DMS114 treated with DMSO at 0.1 percent for 48 hours (cell line): Measurements from ENCODE around the gene STS.

Source experiments
- DNase-seq: peaks from one replicate; lab custom pipeline; 2025; ENCODE audit not compliant: unreplicated experiment; lab: John Stamatoyannopoulos, UW

STS gene

GRCh38 chrX:7139202-7140081, 8.1 kb upstream of the STS start:
- DNase-seq, result no peak

GRCh38 chrX:7143076-7143475, 4.4 kb upstream of the STS start:
- DNase-seq, result no peak

GRCh38 chrX:7143941-7144525, 3.5 kb upstream of the STS start:
- DNase-seq, result no peak

DNA sequence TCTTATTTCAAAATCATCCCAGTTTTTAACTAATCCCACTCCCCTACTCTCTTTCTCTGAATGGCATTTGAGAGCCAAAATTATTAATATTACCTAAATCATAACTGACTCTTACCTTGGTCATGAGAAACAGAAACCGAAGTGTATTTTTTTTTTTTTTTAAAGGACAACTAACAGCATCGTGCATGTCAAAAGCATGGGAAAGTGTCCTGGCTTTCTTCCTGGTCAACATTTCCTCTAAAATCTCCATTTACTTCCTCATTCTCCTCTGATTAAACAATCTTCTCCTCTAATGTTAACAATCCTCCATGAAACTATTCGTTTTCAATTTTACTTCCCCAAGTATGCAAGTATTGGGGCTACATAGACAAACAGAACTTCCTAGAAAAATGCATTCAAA, 2.1 kb upstream of the STS start:
- no peak for DNase-seq

- no peak for DNase-seq
Observed at GRCh38 chrX:7146020-7146702, 1.4 kb upstream of the STS start.

GRCh38 chrX:7146703-7147412, 654 bp upstream of the STS start:
- no peak for DNase-seq

DNA sequence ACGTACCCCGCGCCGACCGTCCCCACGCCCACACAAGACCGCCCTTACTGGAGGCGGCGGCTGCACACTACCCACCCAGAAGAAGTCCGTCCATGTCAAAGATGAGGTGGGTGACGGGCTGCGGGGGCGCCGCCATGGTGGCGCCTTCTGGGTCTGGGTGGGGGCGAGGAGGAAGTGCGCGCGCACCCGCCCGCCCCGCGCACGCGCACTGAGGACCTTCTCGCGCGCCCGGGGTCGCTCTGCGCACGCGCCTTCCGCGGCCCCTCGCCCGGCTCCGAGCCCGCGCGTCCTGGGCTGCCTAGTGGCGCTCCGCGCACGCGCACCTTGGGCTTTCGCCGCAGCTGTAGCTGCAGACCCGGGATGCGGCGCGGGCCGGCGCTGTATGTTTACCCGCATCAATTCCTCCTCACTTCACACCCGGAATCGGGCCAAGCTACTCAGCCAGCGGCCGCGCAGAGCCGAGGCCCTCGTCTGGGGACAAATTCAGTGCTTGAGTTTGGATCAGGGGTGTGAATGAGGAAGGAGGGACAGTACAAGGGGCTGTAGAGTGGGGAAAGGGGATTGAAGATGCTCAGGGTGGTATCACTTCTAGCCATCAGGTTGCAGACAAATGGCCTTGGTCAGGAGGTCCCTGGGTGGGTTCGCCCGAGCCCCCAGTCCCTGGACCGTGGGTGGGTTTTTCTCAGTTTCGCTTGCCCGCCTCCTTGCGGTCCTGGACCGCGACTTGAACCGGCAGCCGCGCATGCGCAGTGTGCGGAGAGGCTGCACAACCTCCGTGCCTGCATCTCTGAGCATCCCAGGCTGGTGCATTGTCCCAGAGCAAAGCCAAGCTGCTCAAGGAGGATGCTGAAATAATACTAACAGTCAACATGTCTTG, 704 bp downstream of the STS start, which contains the start of gene PUDP:
TSS of gene PUDP (minus strand) at position 176 of the 877 bp plus-strand sequence. CDS start at position 136, 40 bp downstream.
- DNase-seq, result peak; percentile 49

GRCh38 chrX:7149411-7149810, 1.9 kb downstream of the STS start:
- no peak for DNase-seq

DNA sequence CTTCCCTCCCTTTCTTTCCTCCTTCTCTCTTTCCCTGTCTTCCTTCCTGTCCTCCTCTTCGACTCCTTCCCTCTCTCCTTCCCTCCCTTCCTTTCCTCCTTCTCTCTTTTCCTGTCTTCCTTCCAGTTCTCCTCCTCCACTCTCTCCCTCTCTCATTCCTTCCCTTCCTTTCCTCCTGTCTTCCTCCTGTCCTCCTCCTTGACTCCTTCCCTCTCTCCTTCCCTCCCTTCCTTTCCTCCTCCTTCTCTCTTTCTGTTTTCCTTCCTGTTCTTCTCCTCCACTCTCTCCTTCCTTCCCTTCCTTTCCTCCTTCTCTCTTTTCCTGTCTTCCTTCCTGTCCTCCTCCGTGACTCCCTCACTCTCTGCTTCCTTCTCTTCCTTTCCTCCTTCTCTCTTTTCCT, 5.7 kb downstream of the STS start:
- DNase-seq, result no peak

DNA sequence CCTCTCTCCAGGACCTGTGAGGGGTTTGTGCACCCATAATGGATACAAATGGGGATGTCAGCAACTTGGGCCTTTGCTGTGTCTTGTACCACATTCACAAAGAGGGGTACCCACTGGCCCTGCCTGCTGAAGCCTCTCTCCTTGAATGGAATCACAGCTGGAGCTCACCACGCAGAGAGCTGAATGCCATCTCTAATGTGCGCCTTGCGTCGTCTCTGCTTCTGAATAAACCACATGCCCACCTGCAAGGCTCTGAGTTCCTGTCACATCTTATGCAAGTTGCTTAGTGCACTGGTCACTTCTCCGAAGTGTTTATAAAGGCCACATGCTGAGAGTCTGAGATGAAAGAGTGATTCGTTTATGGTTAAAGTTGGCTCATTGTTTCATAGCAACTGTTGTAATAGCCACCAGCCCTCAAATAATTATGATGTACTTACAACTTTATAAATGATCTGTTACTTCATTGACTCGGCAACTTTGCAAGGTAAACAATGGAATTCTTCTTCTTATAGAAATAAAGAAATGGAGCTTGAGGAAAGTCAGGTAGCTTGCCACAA, 6.6 kb downstream of the STS start:
- no peak for DNase-seq

DNA sequence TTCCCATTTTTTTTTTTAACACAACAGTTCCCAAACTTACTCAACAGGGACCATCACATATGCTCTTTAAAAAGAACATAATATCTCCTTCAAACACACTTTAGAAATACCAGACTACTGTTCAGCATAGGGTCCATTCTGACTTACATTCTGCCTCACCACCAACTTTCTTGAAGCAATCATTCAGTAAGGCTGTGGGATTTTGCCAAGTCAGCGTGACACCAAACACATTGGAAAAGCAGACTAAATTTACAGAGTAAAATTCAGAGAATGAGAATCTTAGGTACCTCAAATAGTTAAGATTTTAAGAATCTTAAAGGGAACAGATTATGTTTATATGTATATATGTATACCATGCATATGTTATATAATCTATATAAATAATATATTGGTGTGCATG, 7.7 kb downstream of the STS start:
- DNase-seq, result no peak

DNA sequence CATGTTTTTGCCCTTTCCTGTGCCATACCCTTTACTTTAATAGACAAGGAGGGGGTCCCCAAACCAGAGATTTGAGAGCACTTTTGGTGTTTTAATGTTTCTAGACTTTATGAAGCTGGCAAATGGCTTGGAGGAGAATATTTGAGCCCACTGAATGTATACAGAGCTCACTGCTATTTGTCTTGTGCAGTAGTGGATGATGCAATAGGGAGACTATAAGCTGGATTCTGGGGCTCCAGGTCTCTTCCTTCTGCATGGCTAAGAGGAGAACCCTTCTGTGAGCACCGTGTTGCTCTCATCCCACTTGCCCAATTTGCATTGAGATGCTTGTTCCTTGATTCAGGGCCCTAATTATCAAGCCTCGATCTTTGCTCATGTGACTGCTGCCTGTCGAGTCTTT, 9.4 kb downstream of the STS start:
- no peak for DNase-seq

DNA sequence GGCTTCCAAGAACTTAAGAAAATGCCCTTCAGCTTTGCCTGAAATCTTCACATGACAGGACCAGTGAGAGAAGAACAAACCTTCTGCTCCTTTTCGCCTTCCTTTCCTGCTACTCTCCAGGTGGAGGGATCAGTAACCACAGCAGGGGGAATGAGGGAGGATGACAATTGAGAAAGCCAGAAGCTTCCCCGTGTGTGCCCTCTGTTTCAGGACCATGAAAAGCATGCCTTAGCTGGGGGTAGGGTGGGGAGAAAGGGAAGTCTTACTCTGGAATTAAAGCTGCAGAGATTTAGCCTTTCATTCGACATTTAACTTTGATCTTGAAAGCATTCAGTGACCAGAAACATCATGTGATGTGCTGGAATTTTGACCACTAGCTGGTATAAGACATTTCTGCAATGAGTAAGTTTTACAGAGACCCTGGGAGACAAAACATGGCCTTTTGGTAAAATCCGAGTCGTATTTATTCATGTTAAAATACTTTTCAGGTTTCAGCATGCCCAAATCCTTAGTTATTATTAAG, 11.0 kb downstream of the STS start:
- DNase-seq, result no peak

DNA sequence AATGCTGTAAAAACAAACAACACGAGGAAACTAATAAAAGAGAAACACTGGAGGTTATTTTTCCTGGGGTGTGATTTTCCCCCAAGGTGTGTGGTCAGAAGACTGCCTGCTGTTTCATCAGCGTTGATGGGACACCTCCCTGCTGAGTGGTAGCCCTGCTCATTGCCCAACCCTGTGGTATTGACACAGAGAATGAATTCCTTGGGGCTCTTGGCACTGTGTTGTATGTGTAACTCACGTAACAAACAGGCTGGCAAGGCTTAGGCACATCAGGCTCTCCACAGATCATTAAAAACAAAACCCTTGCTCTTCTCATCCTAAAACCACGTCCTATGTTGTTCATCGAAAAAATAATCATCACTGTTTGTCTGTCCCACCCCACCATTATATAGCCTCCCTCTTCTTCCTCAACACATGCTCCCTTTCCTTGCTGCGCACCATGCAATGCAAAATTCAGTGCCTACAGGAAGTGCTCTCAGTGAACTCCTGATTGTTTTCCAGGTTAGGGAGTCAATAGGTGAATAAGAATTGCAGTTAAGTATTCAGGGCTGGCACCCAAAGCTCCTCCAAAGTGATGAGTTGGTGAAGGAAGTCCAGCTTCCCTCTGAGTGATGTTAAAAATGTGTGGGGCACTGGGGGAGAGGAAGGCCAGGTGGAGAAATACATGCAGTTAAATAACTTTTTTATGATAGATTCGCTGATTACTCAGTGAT, 11.8 kb downstream of the STS start:
- DNase-seq, result no peak

- no peak for DNase-seq
Observed at GRCh38 chrX:7163146-7163677, 15.7 kb downstream of the STS start.

- no peak for DNase-seq
Observed at GRCh38 chrX:7164174-7164573, 16.7 kb downstream of the STS start.

DNA sequence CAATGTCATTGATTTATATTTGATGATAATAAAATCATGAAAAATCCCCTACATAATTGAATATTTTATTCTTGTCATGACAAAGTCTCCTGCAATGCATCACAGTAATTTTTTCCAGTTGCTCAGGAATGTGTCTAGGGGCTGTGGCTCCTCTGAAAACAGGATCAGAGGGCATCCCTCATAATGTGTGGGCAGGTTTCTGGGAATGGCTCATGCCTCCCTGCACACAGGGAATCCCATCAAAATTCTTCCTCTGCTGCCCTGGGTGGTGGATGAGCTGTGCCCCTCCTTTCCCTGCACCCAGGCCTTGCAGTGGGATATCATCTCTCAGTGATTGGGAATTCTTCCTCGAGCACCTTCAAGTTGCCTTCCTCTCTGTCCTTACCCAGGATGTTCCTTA, 20.9 kb downstream of the STS start:
- DNase-seq, result no peak

DNA sequence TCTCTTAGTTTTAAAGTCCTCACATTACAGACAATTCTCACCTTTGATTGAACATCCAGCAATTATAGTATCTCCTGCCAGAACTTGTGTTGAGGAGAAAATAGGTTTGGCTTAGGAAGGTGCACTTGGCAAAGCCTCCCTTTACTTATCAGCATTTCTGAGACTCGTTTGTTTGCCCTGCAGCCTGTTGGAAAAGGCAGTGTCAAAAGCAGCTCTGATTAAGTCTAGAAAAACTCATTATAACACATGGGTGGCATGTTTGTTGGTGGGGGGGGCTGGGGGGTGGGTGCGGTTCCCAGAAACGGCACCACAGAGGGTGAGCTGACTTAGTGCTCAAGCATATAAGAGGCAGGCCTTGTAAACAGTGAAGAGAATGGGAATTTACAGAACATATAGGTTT, 22.1 kb downstream of the STS start:
- DNase-seq, result no peak

DNA sequence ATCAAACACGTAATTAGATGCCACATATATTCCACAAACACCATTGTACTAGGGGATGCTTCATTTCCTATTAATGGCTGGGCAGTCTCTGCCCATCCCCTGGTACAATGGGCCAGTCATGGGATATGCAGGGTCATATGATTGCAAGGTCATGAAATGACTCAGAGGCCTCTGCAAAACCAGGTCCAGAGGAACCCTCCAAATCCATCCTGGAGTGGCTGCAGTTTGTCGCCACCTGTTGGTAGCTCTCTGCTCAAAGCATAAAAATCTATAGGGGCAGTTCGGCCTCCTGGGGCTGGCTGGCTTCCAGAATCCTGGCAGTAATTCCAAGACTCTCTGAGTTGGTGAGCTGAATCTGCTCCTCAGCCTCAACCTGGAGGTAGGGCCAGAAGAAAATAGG, 23.4 kb downstream of the STS start:
- DNase-seq, result no peak
